Tibial nerve (tissue), 4 donors: ENCODE data around the gene CD14. TPM values are rescaled to one million over a fixed set of nuclear protein-coding genes. Genes with fewer than 3 reads are reported as not detected.
A peak's percentile ranks its signal among the peaks of the same experiment; 100 is the strongest.
"Not testable (repeated sequence)": the region's sequence is repeated elsewhere in the genome, so short reads cannot be mapped to it uniquely, and the experiment has no call there.

Source experiments
- DNase-seq, 2 donors: peaks; one replicate each; pipeline ENCODE4 v3.0.0-alpha.2; 2019; ENCODE audit warnings: low spot score in 2 of 2
- H3K27ac ChIP-seq, 4 donors: fragments of 200-600 bp; sonication (generic) in 3 of 4; one replicate each; pipeline ENCODE4 v1.5.1; 2017 to 2019; ENCODE audit warnings: mild to moderate bottlenecking in 1 of 4
- H3K27me3 ChIP-seq, 2 donors: fragments of 200-600 bp; sonication (generic) in 1 of 2; one replicate each; pipeline versions ENCODE4 v1.5.1 to v1.6.0; 2017 to 2019
- H3K36me3 ChIP-seq, 3 donors: fragments of 200-600 bp; sonication (generic); one replicate each; pipeline ENCODE4 v1.5.1; 2018 to 2019
- H3K4me1 ChIP-seq, 4 donors: fragments of 200-600 bp; sonication (generic) in 3 of 4; one replicate each; pipeline ENCODE4 v1.5.1; 2017 to 2019
- H3K4me3 ChIP-seq, 4 donors: fragments of 200-600 bp; sonication (generic) in 3 of 4; one replicate each; pipeline ENCODE4 v1.5.1; 2017 to 2019; ENCODE audit warnings: mild to moderate bottlenecking in 1 of 4, moderate library complexity in 1 of 4
- H3K9me3 ChIP-seq, 4 donors: fragments of 200-600 bp; sonication (generic) in 3 of 4; one replicate each; pipeline ENCODE4 v1.5.1; 2017 to 2019
- EP300 ChIP-seq, 2 donors: sonication (generic); formaldehyde crosslinking; IDR thresholded peaks; one replicate each; pipeline ENCODE4 v1.6.1; 2017; ENCODE audit warnings: antibody characterized with exemption in 2 of 2, mild to moderate bottlenecking in 1 of 2
- POLR2A ChIP-seq, 2 donors: fragments of 450-650 bp; IDR thresholded peaks; one replicate each; pipeline ENCODE4 v1.6.1; 2017; ENCODE audit warnings: antibody characterized with exemption in 2 of 2, mild to moderate bottlenecking in 2 of 2, moderate library complexity in 2 of 2
- WGBS, 2 donors: methylation state at CpG; one replicate each; pipeline ENCODE4 v1.1.5; 2018; 5-methylcytosine and 5-hydroxymethylcytosine counted together
- total RNA-seq, 4 donors: library from RNA; depleted of rRNA; stranded (reverse); fragments of >200 nt; gene quantifications; one replicate each; pipeline ENCODE4 v1.1.0, GENCODE V29; 2016
- TF ChIP-seq, protein P1 (sequence below), 5 experiments: fragments of 200-600 bp in 3 of 5; fragments of 450-650 bp in 2 of 5; sonication (generic) in 3 of 5; IDR thresholded peaks; one replicate each; pipeline ENCODE4 v1.5.1; 2016 to 2019; ENCODE audit warnings: antibody characterized with exemption in 5 of 5, mild to moderate bottlenecking in 3 of 5, moderate library complexity in 2 of 5

The CD14 gene
- total RNA-seq, 4 donors from 2014 or later, result 54.6 to 81.0 (median 77.0) TPM

DNA sequence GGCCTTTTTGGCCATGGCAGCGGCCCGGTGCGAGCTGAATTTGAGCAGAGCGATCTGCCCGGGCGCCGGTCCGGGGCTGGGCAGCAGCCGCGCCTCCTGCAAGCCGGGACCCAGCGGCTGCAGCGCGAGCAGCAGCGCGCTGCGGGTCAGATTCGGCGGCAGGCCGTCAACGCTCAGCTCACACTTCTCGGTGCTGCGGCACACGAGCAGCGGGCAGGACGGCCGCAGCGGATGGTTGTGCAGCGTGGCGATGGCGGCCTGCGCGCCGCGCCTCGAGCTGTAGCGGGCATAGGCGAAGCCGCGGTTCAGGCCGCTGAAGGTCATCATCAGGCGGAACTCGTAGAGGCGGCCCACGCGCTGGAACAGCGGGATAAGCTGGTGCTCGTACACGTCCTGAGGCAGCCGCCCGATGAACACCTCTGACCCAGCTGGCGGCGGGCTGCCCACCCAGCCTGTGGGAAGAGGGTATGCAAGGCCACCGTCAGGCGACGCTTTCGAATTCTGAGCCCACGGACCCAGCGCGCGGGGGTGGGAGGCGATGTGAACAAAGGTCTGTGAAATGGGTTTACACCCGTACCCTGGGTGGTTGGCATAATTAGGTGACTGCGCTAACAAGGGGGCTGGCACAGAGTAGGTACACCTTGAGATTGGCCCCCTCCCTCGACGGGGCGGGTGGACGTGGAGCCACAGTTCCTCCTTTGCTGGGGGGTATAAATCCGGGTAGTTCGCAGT lies 39.6 kb upstream of the CD14 start:
- Histone ChIP-seq H3K4me1 (no peaks in the 10 kb centered on the region), H3K9me3 (no peaks in the 10 kb centered on the region), H3K27me3 (no peaks in the 10 kb centered on the region), H3K4me3 (no peak overlapping the region), H3K27ac (no peak overlapping the region), H3K36me3 (peaks cover 7 to 99% (median 17%) of the 10 kb centered on the region in 3 donors)
- TF ChIP-seq, protein P1, sequence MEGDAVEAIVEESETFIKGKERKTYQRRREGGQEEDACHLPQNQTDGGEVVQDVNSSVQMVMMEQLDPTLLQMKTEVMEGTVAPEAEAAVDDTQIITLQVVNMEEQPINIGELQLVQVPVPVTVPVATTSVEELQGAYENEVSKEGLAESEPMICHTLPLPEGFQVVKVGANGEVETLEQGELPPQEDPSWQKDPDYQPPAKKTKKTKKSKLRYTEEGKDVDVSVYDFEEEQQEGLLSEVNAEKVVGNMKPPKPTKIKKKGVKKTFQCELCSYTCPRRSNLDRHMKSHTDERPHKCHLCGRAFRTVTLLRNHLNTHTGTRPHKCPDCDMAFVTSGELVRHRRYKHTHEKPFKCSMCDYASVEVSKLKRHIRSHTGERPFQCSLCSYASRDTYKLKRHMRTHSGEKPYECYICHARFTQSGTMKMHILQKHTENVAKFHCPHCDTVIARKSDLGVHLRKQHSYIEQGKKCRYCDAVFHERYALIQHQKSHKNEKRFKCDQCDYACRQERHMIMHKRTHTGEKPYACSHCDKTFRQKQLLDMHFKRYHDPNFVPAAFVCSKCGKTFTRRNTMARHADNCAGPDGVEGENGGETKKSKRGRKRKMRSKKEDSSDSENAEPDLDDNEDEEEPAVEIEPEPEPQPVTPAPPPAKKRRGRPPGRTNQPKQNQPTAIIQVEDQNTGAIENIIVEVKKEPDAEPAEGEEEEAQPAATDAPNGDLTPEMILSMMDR (IDR thresholded peaks at IDR 0.05), result no peak
- TF ChIP-seq POLR2A (IDR thresholded peaks at IDR 0.05) (no peak), EP300 (IDR thresholded peaks at IDR 0.05) (no peak)
- no peak for DNase-seq
- 42 to 65% methylated on average over 28 to 38 of the region's 70 CpGs for WGBS, 2 donors

DNA sequence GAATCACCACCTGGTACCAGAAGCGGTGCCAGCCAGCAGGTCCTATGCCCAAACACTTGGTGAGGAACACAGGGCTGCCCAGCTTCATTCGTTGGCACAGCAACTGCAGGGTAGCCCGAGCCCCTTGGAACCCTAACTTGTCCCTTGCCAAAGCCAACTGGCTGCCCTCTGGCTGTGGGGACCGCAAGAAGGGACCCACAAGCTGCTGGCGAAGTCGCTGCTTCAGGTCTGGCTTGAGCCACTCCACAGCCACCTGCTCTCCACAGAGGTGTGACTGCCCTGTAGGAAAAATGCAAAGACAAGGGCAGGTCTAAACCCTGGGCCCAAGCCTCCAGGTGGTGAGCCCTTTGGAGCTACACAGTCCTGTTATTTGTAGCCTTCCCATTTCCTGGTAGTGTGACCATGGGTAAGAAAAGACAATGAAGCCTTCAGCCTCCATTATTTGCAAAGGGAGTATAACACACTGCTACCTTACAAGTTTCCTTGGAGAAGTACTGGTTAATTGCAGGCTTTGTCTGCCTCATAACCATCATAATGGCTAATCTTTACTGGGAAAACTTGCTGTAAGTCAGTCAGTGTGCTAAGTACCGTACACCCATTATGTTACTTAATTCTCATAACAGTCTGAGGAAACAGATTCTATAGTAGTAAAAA lies 38.6 kb upstream of the CD14 start:
- Histone ChIP-seq H3K9me3 (no peaks in the 10 kb centered on the region), H3K27ac (no peak overlapping the region), H3K27me3 (no peaks in the 10 kb centered on the region), H3K4me1 (peaks cover 0 to 9% (median 1%) of the 10 kb centered on the region in 4 donors), H3K36me3 (peaks cover 2 to 97% (median 17%) of the 10 kb centered on the region in 3 donors), H3K4me3 (no peak overlapping the region)
- TF ChIP-seq, protein P1 (IDR thresholded peaks at IDR 0.05), result no peak
- TF ChIP-seq EP300 (IDR thresholded peaks at IDR 0.05), result no peak
- no peak for TF ChIP-seq POLR2A (IDR thresholded peaks at IDR 0.05)
- DNase-seq, result no peak
- WGBS, 2 donors, result 97 to 99% methylated on average over 4 of the region's 7 CpGs

DNA sequence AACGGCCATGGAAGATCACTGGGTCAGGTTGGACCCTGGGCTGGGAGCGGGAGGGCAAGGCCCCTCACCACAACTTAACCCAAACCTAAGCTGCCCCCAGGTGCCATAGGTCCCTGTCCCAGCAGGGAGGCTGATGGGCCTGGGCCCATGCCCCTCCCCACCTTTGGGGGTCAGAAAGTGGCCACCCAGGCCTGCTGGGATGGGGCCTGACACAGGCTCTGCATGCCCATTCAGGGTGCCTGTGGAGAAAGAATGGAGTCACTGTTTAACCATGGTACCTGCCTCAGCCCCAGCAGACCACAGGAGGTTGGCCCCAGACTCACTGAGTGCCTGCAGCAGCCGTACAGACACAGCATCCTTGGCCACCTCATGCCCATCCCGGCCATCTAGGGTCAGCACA lies 38.1 kb upstream of the CD14 start:
- H3K27ac ChIP-seq, H3K4me3 ChIP-seq, H3K9me3 ChIP-seq, DNase-seq, H3K27me3 ChIP-seq: not testable (repeated sequence)
- peaks cover 0 to 15% (median 6%) of the 10 kb centered on the region in 4 donors for H3K4me1 ChIP-seq
- peaks cover 0 to 91% (median 17%) of the 10 kb centered on the region in 3 donors for H3K36me3 ChIP-seq
- 74 to 89% methylated on average over 2 of the region's 4 CpGs for WGBS, 2 donors

DNA sequence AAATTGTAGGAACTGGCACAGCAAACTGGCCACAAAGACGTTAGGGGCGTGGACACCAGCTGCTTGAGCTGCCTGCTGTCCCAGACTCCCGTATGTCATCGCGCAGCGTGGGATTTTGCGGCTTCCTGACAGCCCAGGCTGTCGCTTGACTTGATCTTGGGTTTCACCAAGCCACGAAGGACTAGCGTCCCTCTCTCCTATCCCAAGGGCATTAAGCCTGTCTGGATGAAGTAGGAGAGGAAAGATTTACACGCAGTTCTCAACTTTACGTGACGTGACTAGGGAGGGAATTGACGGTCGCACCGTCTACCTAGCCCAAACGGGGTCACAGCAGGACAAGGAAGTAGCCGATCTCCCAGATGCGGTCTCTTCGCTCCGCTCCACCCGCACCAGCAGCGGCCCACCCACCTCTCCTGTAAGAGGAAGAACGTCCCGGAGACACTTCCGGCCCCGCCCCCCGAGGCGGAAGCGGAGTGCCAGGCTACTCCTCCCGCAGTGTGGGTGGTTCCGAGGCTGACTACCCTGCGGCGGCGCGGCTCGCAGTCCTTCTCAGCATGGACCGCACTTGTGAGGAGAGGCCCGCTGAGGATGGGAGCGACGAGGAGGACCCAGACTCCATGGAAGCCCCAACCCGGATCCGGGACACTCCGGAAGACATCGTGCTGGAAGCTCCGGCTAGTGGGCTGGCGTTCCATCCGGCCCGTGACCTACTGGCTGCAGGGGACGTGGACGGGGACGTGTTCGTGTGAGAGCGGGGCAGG lies 31.6 kb upstream of the CD14 start, which contains the start of gene WDR55:
TSS of gene WDR55 (plus strand) at position 546 of the 761 bp plus-strand sequence. CDS start at position 555, 9 bp downstream.
- peak; percentile 44 to 81 for TF ChIP-seq POLR2A (IDR thresholded peaks at IDR 0.05)
- TF ChIP-seq EP300 (IDR thresholded peaks at IDR 0.05), result peak; percentile 75 to 97
- TF ChIP-seq, protein P1 (IDR thresholded peaks at IDR 0.05), result no peak
- Histone ChIP-seq H3K4me3 (peak within 1 kb of the TSS; percentile 69 to 91 (median 80)), H3K27ac (peak within 1 kb of the TSS; percentile 80 to 96 (median 92)), H3K9me3 (no peaks in the 10 kb centered on the region), H3K36me3 (peaks cover 0 to 65% (median 33%) of the 10 kb centered on the region in 3 donors), H3K27me3 (no peaks in the 10 kb centered on the region), H3K4me1 (peaks cover 0 to 30% (median 16%) of the 10 kb centered on the region in 4 donors)
- WGBS, 2 donors, result 1% methylated on average over 26 to 49 of the region's 54 CpGs
- peak; percentile 93 to 94 for DNase-seq

DNA sequence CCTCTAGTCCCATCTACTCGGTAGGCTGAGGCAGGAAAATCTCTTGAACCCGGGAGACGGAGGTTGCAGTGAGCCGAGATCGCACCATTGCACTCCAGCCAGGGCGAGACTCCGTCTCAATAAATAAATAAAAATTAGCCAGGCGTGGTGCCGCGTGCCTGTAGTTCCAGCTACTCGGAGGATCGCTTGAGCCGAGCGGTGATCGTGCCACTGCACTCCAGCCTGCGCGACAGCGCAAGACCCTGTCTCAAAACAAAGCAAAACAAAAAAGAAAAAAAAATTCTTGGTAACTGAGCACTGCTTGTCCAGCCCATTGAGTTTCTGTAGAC lies 31.0 kb upstream of the CD14 start:
- Histone ChIP-seq H3K9me3 (no peaks in the 10 kb centered on the region), H3K27ac (peak overlapping the region; percentile 80 to 96 (median 92)), H3K27me3 (no peaks in the 10 kb centered on the region), H3K4me1 (peaks cover 0 to 30% (median 16%) of the 10 kb centered on the region in 4 donors), H3K4me3 (peak overlapping the region; percentile 69 to 91 (median 80)), H3K36me3 (peaks cover 4 to 65% (median 33%) of the 10 kb centered on the region in 3 donors)
- WGBS, 2 donors, result 8 to 29% methylated on average over 18 of the region's 18 CpGs
- DNase-seq, result no peak
- TF ChIP-seq POLR2A (IDR thresholded peaks at IDR 0.05), result no peak
- TF ChIP-seq, protein P1 (IDR thresholded peaks at IDR 0.05), result no peak

DNA sequence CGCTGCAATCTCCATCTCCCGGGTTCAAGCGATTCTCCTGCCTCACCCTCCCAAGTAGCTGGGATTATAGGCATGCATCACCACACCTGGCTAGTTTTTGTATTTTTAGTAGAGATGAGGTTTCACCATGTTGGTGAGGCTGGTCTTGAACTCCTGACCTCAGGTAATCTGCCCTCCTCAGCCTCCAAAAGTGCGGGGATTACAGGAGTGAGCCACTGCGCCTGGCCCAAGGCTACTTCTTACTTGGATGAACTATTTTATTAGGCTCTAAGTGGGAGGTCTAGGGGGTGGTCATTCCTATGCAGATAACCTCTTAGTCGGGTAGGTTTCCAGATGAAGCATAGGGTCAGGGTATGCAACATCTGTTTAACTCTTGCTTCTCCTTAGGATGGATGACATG lies 27.4 kb upstream of the CD14 start:
- H3K4me1 ChIP-seq, DNase-seq, H3K9me3 ChIP-seq, H3K4me3 ChIP-seq, H3K27ac ChIP-seq, H3K27me3 ChIP-seq: not testable (repeated sequence)
- peaks cover 4 to 79% (median 60%) of the 10 kb centered on the region in 3 donors for H3K36me3 ChIP-seq
- 79 to 84% methylated on average over 6 of the region's 6 CpGs for WGBS, 2 donors
